WTC11 (cell line): ENCODE data around the gene F2R. TPM values are rescaled to one million over a fixed set of nuclear protein-coding genes. Genes with fewer than 3 reads are reported as not detected.

Experiments
- ATAC-seq: fragments of 200-7000 bp; cut with Tn5 transposase; 2 replicates; pipeline ENCODE4 v1.10.0; 2021; ENCODE audit warnings: mild to moderate bottlenecking, moderate library complexity
- CTCF ChIA-PET: fragments of 300-600 bp; sonication (Branson Sonifier 250); formaldehyde crosslinking; loops from one replicate; lab custom pipeline; 2021; ENCODE audit warnings: antibody characterized with exemption; lab: Charles Lee
- POLR2A ChIA-PET: fragments of 350-600 bp; sonication (Branson Sonifier 250); formaldehyde crosslinking; loops from one replicate; lab custom pipeline; 2021; ENCODE audit warnings: antibody characterized with exemption; lab: Charles Lee
- DNase-seq: peaks from one replicate; pipeline ENCODE4 v3.0.0; 2021; ENCODE audit warnings: low spot score
- H3K27ac Mint-ChIP-seq: 2 replicates; pipeline ENCODE4 v1.8.0; 2021; ENCODE audit warnings: mixed read lengths
- H3K27me3 Mint-ChIP-seq: 2 replicates; pipeline ENCODE4 v1.8.0; 2021; ENCODE audit warnings: low read depth, mild to moderate bottlenecking, moderate library complexity, mixed read lengths
- H3K36me3 Mint-ChIP-seq: 2 replicates; pipeline ENCODE4 v1.8.0; 2021; ENCODE audit warnings: mixed read lengths
- H3K4me1 Mint-ChIP-seq: 2 replicates; pipeline ENCODE4 v1.8.0; 2022; ENCODE audit warnings: mixed read lengths
- H3K4me3 Mint-ChIP-seq: 2 replicates; pipeline ENCODE4 v1.8.0; 2021; ENCODE audit warnings: mild to moderate bottlenecking, moderate library complexity, mixed read lengths
- H3K9me3 Mint-ChIP-seq: 2 replicates; pipeline ENCODE4 v1.8.0; 2021; ENCODE audit warnings: mixed read lengths
- ATF1 ChIP-seq: sonication (generic); formaldehyde crosslinking; IDR thresholded peaks from 2 replicates; pipeline ENCODE4 v1.8.1; 2023; ENCODE audit warnings: mild to moderate bottlenecking, moderate library complexity, missing genetic modification reagents
- ATF3 ChIP-seq: sonication (generic); formaldehyde crosslinking; conservative IDR thresholded peaks from 2 replicates; pipeline ENCODE4 v1.8.1; 2022; ENCODE audit warnings: mild to moderate bottlenecking, missing genetic modification reagents
- CREB1 ChIP-seq: sonication (generic); formaldehyde crosslinking; IDR thresholded peaks from 2 replicates; pipeline ENCODE4 v1.8.0; 2023; ENCODE audit warnings: mild to moderate bottlenecking, missing genetic modification reagents
- FOXJ3 ChIP-seq: sonication (generic); formaldehyde crosslinking; IDR thresholded peaks from 2 replicates; pipeline ENCODE4 v1.9.0; 2021; ENCODE audit warnings: missing genetic modification reagents, mild to moderate bottlenecking, borderline replicate concordance
- FOXP1 ChIP-seq: sonication (generic); formaldehyde crosslinking; IDR thresholded peaks from 2 replicates; pipeline ENCODE4 v1.8.0; 2022; ENCODE audit warnings: missing genetic modification reagents, mild to moderate bottlenecking, moderate library complexity, borderline replicate concordance
- GTF2I ChIP-seq: fragments of 250-450 bp; sonication (Bioruptor Pico); conservative IDR thresholded peaks from 2 replicates; pipeline ENCODE4 v1.4.0; 2021; ENCODE audit warnings: mild to moderate bottlenecking
- HMGA2 ChIP-seq: fragments of 250-450 bp; sonication (Bioruptor Pico); IDR thresholded peaks from 2 replicates; pipeline ENCODE4 v1.4.0; 2021; ENCODE audit warnings: mild to moderate bottlenecking, moderate library complexity
- IRF2 ChIP-seq: sonication (generic); formaldehyde crosslinking; IDR thresholded peaks from 2 replicates; pipeline ENCODE4 v1.8.0; 2022; ENCODE audit warnings: low read depth, missing genetic modification reagents, borderline replicate concordance
- JUN ChIP-seq: sonication (generic); formaldehyde crosslinking; IDR thresholded peaks from 2 replicates; pipeline ENCODE4 v1.8.0; 2023; ENCODE audit warnings: mild to moderate bottlenecking, missing genetic modification reagents
- MAX ChIP-seq: sonication (generic); formaldehyde crosslinking; IDR thresholded peaks from 2 replicates; pipeline ENCODE4 v1.8.0; 2022; ENCODE audit warnings: mild to moderate bottlenecking, missing genetic modification reagents
- NR3C1 ChIP-seq: sonication (generic); formaldehyde crosslinking; conservative IDR thresholded peaks from 2 replicates; pipeline ENCODE4 v1.8.1; 2023; ENCODE audit warnings: low read depth, mild to moderate bottlenecking, missing genetic modification reagents
- RELA ChIP-seq: sonication (generic); formaldehyde crosslinking; IDR thresholded peaks from 2 replicates; pipeline ENCODE4 v1.8.1; 2022; ENCODE audit warnings: missing genetic modification reagents, mild to moderate bottlenecking, borderline replicate concordance
- RORB ChIP-seq: fragments of 250-450 bp; sonication (Bioruptor Pico); IDR thresholded peaks from 2 replicates; pipeline ENCODE4 v1.9.0; 2021; ENCODE audit warnings: mild to moderate bottlenecking
- SOX15 ChIP-seq: fragments of 250-450 bp; sonication (Bioruptor Pico); IDR thresholded peaks from 2 replicates; pipeline ENCODE4 v1.9.0; 2021; ENCODE audit warnings: mild to moderate bottlenecking
- TCF7 ChIP-seq: sonication (generic); formaldehyde crosslinking; IDR thresholded peaks from 2 replicates; pipeline ENCODE4 v1.8.0; 2022; ENCODE audit warnings: mild to moderate bottlenecking, low read depth, missing genetic modification reagents, moderate library complexity
- TEAD1 ChIP-seq: sonication (generic); formaldehyde crosslinking; IDR thresholded peaks from 2 replicates; pipeline ENCODE4 v1.8.0; 2022; ENCODE audit warnings: mild to moderate bottlenecking, missing genetic modification reagents
- ZMAT4 ChIP-seq: fragments of 250-450 bp; sonication (Bioruptor Pico); IDR thresholded peaks from 2 replicates; pipeline ENCODE4 v1.9.0; 2021; ENCODE audit warnings: mild to moderate bottlenecking
- ZNF121 ChIP-seq: sonication (generic); formaldehyde crosslinking; IDR thresholded peaks from 2 replicates; pipeline ENCODE4 v1.8.0; 2023; ENCODE audit warnings: missing genetic modification reagents
- ZNF671 ChIP-seq: fragments of 250-450 bp; sonication (Bioruptor Pico); IDR thresholded peaks from 2 replicates; pipeline ENCODE4 v1.8.0; 2021; ENCODE audit warnings: mild to moderate bottlenecking
- total RNA-seq: library from RNA; stranded (reverse); gene quantifications from 3 replicates; pipeline ENCODE4 v1.2.3, GENCODE V29; 2021
- TF ChIP-seq, protein P1 (sequence below): fragments of 200-600 bp; IDR thresholded peaks from 2 replicates; pipeline ENCODE4 v1.8.0; 2022; ENCODE audit warnings: antibody characterized with exemption
- TF ChIP-seq, protein P2 (sequence below): sonication (generic); formaldehyde crosslinking; IDR thresholded peaks from 2 replicates; pipeline ENCODE4 v1.8.1; 2023; ENCODE audit warnings: mild to moderate bottlenecking, missing genetic modification reagents
- TF ChIP-seq, protein P3 (sequence below): sonication (generic); formaldehyde crosslinking; conservative IDR thresholded peaks from 2 replicates; pipeline ENCODE4 v1.8.1; 2023; ENCODE audit warnings: mild to moderate bottlenecking, low read depth, missing genetic modification reagents, moderate library complexity
- TF ChIP-seq, protein P4 (sequence below): sonication (generic); formaldehyde crosslinking; IDR thresholded peaks from 2 replicates; pipeline ENCODE4 v1.8.1; 2023; ENCODE audit warnings: mild to moderate bottlenecking, missing genetic modification reagents, moderate library complexity

F2R gene
- total RNA-seq, 1 experiment from 2014 or later = 18.4 TPM

DNA sequence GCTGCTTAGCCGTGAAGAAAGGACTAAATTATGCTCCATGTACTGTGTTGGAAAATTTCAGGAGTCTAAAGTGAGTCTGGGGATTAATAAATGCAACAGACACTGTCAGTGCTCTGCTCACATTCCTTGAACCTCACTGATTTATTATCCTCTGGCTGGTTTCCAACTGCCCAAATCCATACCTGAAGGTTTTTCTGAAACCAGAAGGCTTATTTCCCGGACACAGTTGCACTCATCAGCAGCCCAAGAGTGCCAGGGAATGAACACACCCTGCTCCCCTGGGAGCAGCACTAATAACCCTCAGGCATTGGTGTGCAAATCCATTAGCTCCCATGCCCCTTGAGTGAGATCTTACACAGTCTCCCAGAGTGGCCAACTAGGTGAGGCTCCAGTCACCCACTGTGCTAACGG, 38.7 kb downstream of the F2R start (continued):
- TF ChIP-seq ATF3 = no peak
- TF ChIP-seq, protein P1, sequence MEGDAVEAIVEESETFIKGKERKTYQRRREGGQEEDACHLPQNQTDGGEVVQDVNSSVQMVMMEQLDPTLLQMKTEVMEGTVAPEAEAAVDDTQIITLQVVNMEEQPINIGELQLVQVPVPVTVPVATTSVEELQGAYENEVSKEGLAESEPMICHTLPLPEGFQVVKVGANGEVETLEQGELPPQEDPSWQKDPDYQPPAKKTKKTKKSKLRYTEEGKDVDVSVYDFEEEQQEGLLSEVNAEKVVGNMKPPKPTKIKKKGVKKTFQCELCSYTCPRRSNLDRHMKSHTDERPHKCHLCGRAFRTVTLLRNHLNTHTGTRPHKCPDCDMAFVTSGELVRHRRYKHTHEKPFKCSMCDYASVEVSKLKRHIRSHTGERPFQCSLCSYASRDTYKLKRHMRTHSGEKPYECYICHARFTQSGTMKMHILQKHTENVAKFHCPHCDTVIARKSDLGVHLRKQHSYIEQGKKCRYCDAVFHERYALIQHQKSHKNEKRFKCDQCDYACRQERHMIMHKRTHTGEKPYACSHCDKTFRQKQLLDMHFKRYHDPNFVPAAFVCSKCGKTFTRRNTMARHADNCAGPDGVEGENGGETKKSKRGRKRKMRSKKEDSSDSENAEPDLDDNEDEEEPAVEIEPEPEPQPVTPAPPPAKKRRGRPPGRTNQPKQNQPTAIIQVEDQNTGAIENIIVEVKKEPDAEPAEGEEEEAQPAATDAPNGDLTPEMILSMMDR = no peak
- TF ChIP-seq, protein P2, sequence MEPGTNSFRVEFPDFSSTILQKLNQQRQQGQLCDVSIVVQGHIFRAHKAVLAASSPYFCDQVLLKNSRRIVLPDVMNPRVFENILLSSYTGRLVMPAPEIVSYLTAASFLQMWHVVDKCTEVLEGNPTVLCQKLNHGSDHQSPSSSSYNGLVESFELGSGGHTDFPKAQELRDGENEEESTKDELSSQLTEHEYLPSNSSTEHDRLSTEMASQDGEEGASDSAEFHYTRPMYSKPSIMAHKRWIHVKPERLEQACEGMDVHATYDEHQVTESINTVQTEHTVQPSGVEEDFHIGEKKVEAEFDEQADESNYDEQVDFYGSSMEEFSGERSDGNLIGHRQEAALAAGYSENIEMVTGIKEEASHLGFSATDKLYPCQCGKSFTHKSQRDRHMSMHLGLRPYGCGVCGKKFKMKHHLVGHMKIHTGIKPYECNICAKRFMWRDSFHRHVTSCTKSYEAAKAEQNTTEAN (CRISPR knock-in tag) = no peak

GRCh38 chr5:76755779-76756637, 40.1 kb downstream of the F2R start:
- TF ChIP-seq GTF2I (CRISPR knock-in tag) = no peak
- TF ChIP-seq, protein P3, sequence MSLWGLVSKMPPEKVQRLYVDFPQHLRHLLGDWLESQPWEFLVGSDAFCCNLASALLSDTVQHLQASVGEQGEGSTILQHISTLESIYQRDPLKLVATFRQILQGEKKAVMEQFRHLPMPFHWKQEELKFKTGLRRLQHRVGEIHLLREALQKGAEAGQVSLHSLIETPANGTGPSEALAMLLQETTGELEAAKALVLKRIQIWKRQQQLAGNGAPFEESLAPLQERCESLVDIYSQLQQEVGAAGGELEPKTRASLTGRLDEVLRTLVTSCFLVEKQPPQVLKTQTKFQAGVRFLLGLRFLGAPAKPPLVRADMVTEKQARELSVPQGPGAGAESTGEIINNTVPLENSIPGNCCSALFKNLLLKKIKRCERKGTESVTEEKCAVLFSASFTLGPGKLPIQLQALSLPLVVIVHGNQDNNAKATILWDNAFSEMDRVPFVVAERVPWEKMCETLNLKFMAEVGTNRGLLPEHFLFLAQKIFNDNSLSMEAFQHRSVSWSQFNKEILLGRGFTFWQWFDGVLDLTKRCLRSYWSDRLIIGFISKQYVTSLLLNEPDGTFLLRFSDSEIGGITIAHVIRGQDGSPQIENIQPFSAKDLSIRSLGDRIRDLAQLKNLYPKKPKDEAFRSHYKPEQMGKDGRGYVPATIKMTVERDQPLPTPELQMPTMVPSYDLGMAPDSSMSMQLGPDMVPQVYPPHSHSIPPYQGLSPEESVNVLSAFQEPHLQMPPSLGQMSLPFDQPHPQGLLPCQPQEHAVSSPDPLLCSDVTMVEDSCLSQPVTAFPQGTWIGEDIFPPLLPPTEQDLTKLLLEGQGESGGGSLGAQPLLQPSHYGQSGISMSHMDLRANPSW = no peak
- TF ChIP-seq RORB = no peak
- no peak for TF ChIP-seq ATF1 (CRISPR knock-in tag)
- no peak for TF ChIP-seq FOXP1
- no peak for TF ChIP-seq SOX15 (CRISPR knock-in tag)
- no peak for TF ChIP-seq RELA (CRISPR knock-in tag)
- no peak for TF ChIP-seq JUN (CRISPR knock-in tag)
- no peak for TF ChIP-seq TEAD1 (CRISPR knock-in tag)
- no peak for TF ChIP-seq NR3C1 (CRISPR knock-in tag)
- TF ChIP-seq TCF7 (CRISPR knock-in tag) = no peak
- no peak for TF ChIP-seq IRF2 (CRISPR knock-in tag)
- no peak for TF ChIP-seq MAX (CRISPR knock-in tag)
- no peak for TF ChIP-seq CREB1 (CRISPR knock-in tag)
- no peak for TF ChIP-seq ZNF671 (CRISPR knock-in tag)
- TF ChIP-seq, protein P4, sequence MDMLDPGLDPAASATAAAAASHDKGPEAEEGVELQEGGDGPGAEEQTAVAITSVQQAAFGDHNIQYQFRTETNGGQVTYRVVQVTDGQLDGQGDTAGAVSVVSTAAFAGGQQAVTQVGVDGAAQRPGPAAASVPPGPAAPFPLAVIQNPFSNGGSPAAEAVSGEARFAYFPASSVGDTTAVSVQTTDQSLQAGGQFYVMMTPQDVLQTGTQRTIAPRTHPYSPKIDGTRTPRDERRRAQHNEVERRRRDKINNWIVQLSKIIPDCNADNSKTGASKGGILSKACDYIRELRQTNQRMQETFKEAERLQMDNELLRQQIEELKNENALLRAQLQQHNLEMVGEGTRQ (CRISPR knock-in tag) = no peak
- TF ChIP-seq HMGA2 (CRISPR knock-in tag) = no peak
- TF ChIP-seq ZNF121 (CRISPR knock-in tag) = no peak
- TF ChIP-seq FOXJ3 (CRISPR knock-in tag) = no peak
- no peak for TF ChIP-seq ZMAT4 (CRISPR knock-in tag)
- ATAC-seq = no peak

More at GRCh38 chr5:76755779-76756637, 40.1 kb downstream of the F2R start:
- no peak for DNase-seq
- ChIA-PET POLR2A (interaction anchor here (0.7 kb wide), 1 partner anchor 11 kb away, joined by 3 read pairs; no protein-coding TSS in a partner anchor), CTCF (interaction anchor here (1.3 kb wide), 1 partner anchor 19 kb away, joined by 5 read pairs; no protein-coding TSS in a partner anchor)
- Mint-ChIP-seq H3K36me3 (no peaks in the 10 kb centered on the region), H3K4me3 (no peak overlapping the region), H3K9me3 (no peaks in the 10 kb centered on the region), H3K4me1 (no peaks in the 10 kb centered on the region), H3K27ac (no peak overlapping the region), H3K27me3 (no peaks in the 10 kb centered on the region)
